ENCODE results near the gene C2orf49. TPM values are rescaled to one million over a fixed set of nuclear protein-coding genes. Genes with fewer than 3 reads are reported as not detected.

C2orf49 gene
- total and polyA plus RNA-seq, 2 experiments from 2014 or later = 16.9 to 19.6 TPM

- Histone ChIP-seq H2AFZ (peak overlapping the region; percentile 92), H3K27me3 (no peaks in the 10 kb centered on the region), H4K20me1 (ENCODE audit: insufficient read depth, poor library complexity, severe bottlenecking) (no peaks in the 10 kb centered on the region), H3K79me2 (peaks cover 46% of the 10 kb centered on the region), H3K27ac (peak overlapping the region; percentile 94), H3K9me2 (replicated peaks; ENCODE audit: insufficient read depth) (no peaks in the 10 kb centered on the region), H3K9me3 (ENCODE audit: low read depth) (no peaks in the 10 kb centered on the region), H3K4me3 (no peak overlapping the region), H3K4me2 (peak overlapping the region; percentile 92), H3K36me3 (replicated peaks; ENCODE audit: insufficient read depth, low read depth) (no peaks in the 10 kb centered on the region), H3K4me1 (ENCODE audit: insufficient read depth) (peaks cover 18% of the 10 kb centered on the region)
- TF ChIP-seq CTCF (IDR thresholded peaks at IDR 0.05; ENCODE audit: poor library complexity) (no peak), EZH2 (IDR thresholded peaks at IDR 0.05; ENCODE audit: borderline replicate concordance) (no peak), EZH2phosphoT487 (IDR thresholded peaks at IDR 0.05; ENCODE audit: low read depth, severe bottlenecking, unreplicated experiment) (no peak)
- DNase-seq (ENCODE audit: low spot score) = peak; percentile 31
- 91% methylated on average over 4 of the region's 4 CpGs for WGBS (ENCODE audit: low lambda C conversion rate, missing lambda C conversion rate)
Measured at GRCh38 chr2:105330681-105331375, 6.5 kb upstream of the C2orf49 start.

GRCh38 chr2:105334211-105334610 lies 3.1 kb upstream of the C2orf49 start:
- WGBS (ENCODE audit: low lambda C conversion rate, missing lambda C conversion rate) = 67% methylated on average over 4 of the region's 4 CpGs
- Histone ChIP-seq H2AFZ (no peak overlapping the region), H4K20me1 (ENCODE audit: insufficient read depth, poor library complexity, severe bottlenecking) (no peaks in the 10 kb centered on the region), H3K4me2 (no peak overlapping the region), H3K9me3 (ENCODE audit: low read depth) (no peaks in the 10 kb centered on the region), H3K27me3 (no peaks in the 10 kb centered on the region), H3K27ac (no peak overlapping the region), H3K4me1 (ENCODE audit: insufficient read depth) (peaks cover 26% of the 10 kb centered on the region), H3K36me3 (replicated peaks; ENCODE audit: insufficient read depth, low read depth) (no peaks in the 10 kb centered on the region), H3K4me3 (no peak overlapping the region), H3K79me2 (peaks cover 40% of the 10 kb centered on the region), H3K9me2 (replicated peaks; ENCODE audit: insufficient read depth) (no peaks in the 10 kb centered on the region)
- no peak for DNase-seq (ENCODE audit: low spot score)
- no peak for TF ChIP-seq EZH2 (IDR thresholded peaks at IDR 0.05; ENCODE audit: borderline replicate concordance)

GRCh38 chr2:105335469-105335868 lies 1.9 kb upstream of the C2orf49 start:
- no peak for TF ChIP-seq EZH2phosphoT487 (IDR thresholded peaks at IDR 0.05; ENCODE audit: low read depth, severe bottlenecking, unreplicated experiment)
- no peak for TF ChIP-seq EZH2 (IDR thresholded peaks at IDR 0.05; ENCODE audit: borderline replicate concordance)
- no peak for TF ChIP-seq CTCF (IDR thresholded peaks at IDR 0.05; ENCODE audit: poor library complexity)
- H3K9me2 ChIP-seq (replicated peaks; ENCODE audit: insufficient read depth) = no peaks in the 10 kb centered on the region
- 93% methylated on average over 2 of the region's 2 CpGs for WGBS (ENCODE audit: low lambda C conversion rate, missing lambda C conversion rate)

GRCh38 chr2:105336786-105337121 lies 586 bp upstream of the C2orf49 start:
- peaks cover 48% of the 10 kb centered on the region for H3K79me2 ChIP-seq
- H3K4me3 ChIP-seq = peak overlapping the region; percentile 49
- no peaks in the 10 kb centered on the region for H4K20me1 ChIP-seq (ENCODE audit: insufficient read depth, poor library complexity, severe bottlenecking)
- H3K27me3 ChIP-seq = no peaks in the 10 kb centered on the region
- H3K36me3 ChIP-seq (replicated peaks; ENCODE audit: insufficient read depth, low read depth) = no peaks in the 10 kb centered on the region
- TF ChIP-seq EZH2 (IDR thresholded peaks at IDR 0.05; ENCODE audit: borderline replicate concordance) (no peak), EZH2phosphoT487 (IDR thresholded peaks at IDR 0.05; ENCODE audit: low read depth, severe bottlenecking, unreplicated experiment) (no peak), CTCF (IDR thresholded peaks at IDR 0.05; ENCODE audit: poor library complexity) (no peak)
- no peaks in the 10 kb centered on the region for H3K9me3 ChIP-seq (ENCODE audit: low read depth)
- H3K9me2 ChIP-seq (replicated peaks; ENCODE audit: insufficient read depth) = no peaks in the 10 kb centered on the region
- peaks cover 17% of the 10 kb centered on the region for H3K4me1 ChIP-seq (ENCODE audit: insufficient read depth)
- no peak for DNase-seq (ENCODE audit: low spot score)
- H3K27ac ChIP-seq = peak overlapping the region; percentile 98
- peak overlapping the region; percentile 87 for H3K4me2 ChIP-seq
- H2AFZ ChIP-seq = peak overlapping the region; percentile 77
- WGBS (ENCODE audit: low lambda C conversion rate, missing lambda C conversion rate) = 2% methylated on average over 7 of the region's 7 CpGs

More at GRCh38 chr2:105335469-105335868, 1.9 kb upstream of the C2orf49 start:
- Histone ChIP-seq H3K4me1 (ENCODE audit: insufficient read depth) (peaks cover 22% of the 10 kb centered on the region), H4K20me1 (ENCODE audit: insufficient read depth, poor library complexity, severe bottlenecking) (no peaks in the 10 kb centered on the region), H3K27me3 (no peaks in the 10 kb centered on the region), H3K4me2 (no peak overlapping the region), H3K36me3 (replicated peaks; ENCODE audit: insufficient read depth, low read depth) (no peaks in the 10 kb centered on the region), H3K79me2 (peaks cover 49% of the 10 kb centered on the region), H3K4me3 (no peak overlapping the region), H2AFZ (no peak overlapping the region), H3K9me3 (ENCODE audit: low read depth) (no peaks in the 10 kb centered on the region), H3K27ac (no peak overlapping the region)
- DNase-seq (ENCODE audit: low spot score) = no peak

Data from hepatocyte (in vitro differentiated cells).